Stomach (tissue), 9 donors: ENCODE measurements around the gene CFAP46. TPM values are rescaled to one million over a fixed set of nuclear protein-coding genes. Genes with fewer than 3 reads are reported as not detected.
"Not testable (repeated sequence)": the region's sequence is repeated elsewhere in the genome, so short reads cannot be mapped to it uniquely, and the experiment has no call there.

Experiments used
- DNase-seq, 2 donors: peaks; one replicate each; pipeline versions ENCODE4 v3.0.0 to v3.0.0-alpha.2; 2013 to 2019
- H3K27ac ChIP-seq, 5 donors: fragments of 200-600 bp in 4 of 5; sonication (generic) in 4 of 5; one replicate each; pipeline ENCODE4 v1.5.1; 2013 to 2019; ENCODE audit warnings: mild to moderate bottlenecking in 1 of 5, moderate library complexity in 1 of 5
- H3K27me3 ChIP-seq, 3 donors: fragments of 200-600 bp; sonication (generic); one replicate each; pipeline ENCODE4 v1.5.1; 2017 to 2019; ENCODE audit warnings: mixed run types in 1 of 3
- H3K36me3 ChIP-seq, 4 donors: fragments of 200-600 bp; sonication (generic); 1 replicate in 3 of 4; 2 replicates in 1 of 4; pipeline ENCODE4 v1.5.1; 2016 to 2019
- H3K4me1 ChIP-seq, 4 donors: fragments of 200-600 bp; sonication (generic); one replicate each; pipeline ENCODE4 v1.5.1; 2016 to 2019
- H3K4me3 ChIP-seq, 4 donors: fragments of 200-600 bp; sonication (generic) in 3 of 4; one replicate each; pipeline ENCODE4 v1.5.1; 2016 to 2019; ENCODE audit warnings: mild to moderate bottlenecking in 1 of 4
- H3K9me3 ChIP-seq, 4 donors: fragments of 200-600 bp; sonication (generic); one replicate each; pipeline ENCODE4 v1.5.1; 2016 to 2019
- EP300 ChIP-seq: sonication (generic); formaldehyde crosslinking; IDR thresholded peaks from one replicate; pipeline ENCODE4 v1.6.1; 2017; ENCODE audit warnings: antibody characterized with exemption
- POLR2A ChIP-seq, 4 donors: fragments of 450-650 bp; IDR thresholded peaks; one replicate each; pipeline ENCODE4 v1.6.1; 2016; ENCODE audit warnings: antibody characterized with exemption in 4 of 4, control low read depth in 2 of 4, mild to moderate bottlenecking in 1 of 4, moderate library complexity in 1 of 4
- POLR2AphosphoS5 ChIP-seq, 3 donors: sonication (generic); formaldehyde crosslinking; IDR thresholded peaks; one replicate each; pipeline ENCODE4 v1.6.1; 2016; ENCODE audit warnings: antibody characterized with exemption in 3 of 3
- WGBS, 5 donors: extraction: QIAGEN DNeasy Blood & Tissue Kit in 3 of 5; methylation state at CpG; one replicate each; pipeline versions ENCODE4 v1.1.5 to v1.1.7; 2013 to 2018; 5-methylcytosine and 5-hydroxymethylcytosine counted together
- intact Hi-C: fragments of 100-400 bp; cut with DNase I; formaldehyde crosslinking; loops from one replicate; pipeline ENCODE4 v1.15.1; 2023; ENCODE audit warnings: low total_unique reads
- polyA plus RNA-seq, 3 donors: library from polyadenylated mRNA; stranded (reverse); fragments of 200-250 nt; gene quantifications; one replicate each; pipeline ENCODE4 v1.2.3, GENCODE V29; 2013
- total RNA-seq, 5 donors: library from RNA; depleted of rRNA; stranded (reverse); fragments of >200 nt; gene quantifications; one replicate each; pipeline versions ENCODE4 v1.1.0 to v1.2.3, GENCODE V29; 2014 to 2016
- TF ChIP-seq, protein P1 (sequence below), 7 experiments: fragments of 450-650 bp in 4 of 7; fragments of 200-600 bp in 3 of 7; sonication (generic) in 3 of 7; IDR thresholded peaks; one replicate each; pipeline ENCODE4 v1.5.1; 2016 to 2019; ENCODE audit warnings: antibody characterized with exemption in 7 of 7, control low read depth in 2 of 7, mild to moderate bottlenecking in 1 of 7
- donor health status: healthy with polysubstance abuse.
- donor health status: Bipolar disorder and iron deficiency.
- donor health status: healthy.

The CFAP46 gene
- total and polyA plus RNA-seq, 8 donors: under 0.01 to 5.8 (median 1.8) TPM; not detected in 1

DNA sequence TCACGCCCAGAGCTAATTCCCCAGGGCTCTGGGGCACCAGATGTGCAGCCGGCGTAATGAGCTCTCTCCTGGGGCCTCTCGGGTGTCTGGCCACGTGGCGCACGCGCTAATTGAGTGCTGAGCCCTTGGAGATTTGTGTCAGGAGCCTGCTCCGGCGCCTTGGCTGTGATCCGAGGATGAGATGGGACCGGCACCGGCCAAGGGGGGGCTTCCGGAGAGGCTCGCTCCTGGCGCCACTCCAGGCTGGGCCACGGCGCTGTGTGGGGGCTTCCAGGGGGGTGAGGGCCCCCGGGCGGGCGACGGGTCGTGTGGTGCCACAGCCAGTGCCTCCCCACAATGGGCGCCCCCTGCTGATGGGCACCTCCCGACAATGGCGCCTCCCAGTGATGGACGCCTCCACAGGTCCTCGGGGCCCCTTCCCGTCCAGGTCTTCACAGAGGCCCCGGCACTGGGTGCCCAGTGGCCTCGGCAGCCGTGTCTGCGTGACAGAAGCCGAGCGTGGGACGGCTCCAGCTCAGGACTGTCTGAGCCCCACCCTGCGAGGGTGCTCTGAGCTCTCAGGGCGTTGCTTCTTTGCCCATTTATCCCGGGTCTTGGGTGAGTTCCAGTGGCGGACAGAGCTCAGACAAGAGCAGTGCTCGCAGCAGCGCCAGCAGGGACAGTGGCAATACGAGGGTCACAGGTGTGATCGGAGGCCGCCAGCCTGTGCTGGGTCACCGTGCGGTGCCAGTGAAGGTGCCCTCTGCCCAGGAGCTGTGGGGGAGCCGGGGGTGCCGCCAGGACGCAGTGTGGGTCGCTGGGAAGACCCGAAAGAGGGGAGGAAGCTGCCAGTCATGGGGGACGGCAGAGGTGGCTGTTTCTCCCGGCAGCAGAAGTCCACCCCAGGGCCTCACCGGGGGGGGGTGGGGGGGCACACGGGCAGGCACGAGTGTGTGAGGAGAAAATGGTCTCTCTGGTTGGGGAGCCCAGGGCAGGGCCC lies 148.2 kb downstream of the CFAP46 start:
- Histone ChIP-seq H3K27ac (no peak overlapping the region), H3K9me3 (no peaks in the 10 kb centered on the region), H3K4me3 (no peak overlapping the region), H3K4me1 (peaks cover 0 to 3% (median 0%) of the 10 kb centered on the region in 4 donors), H3K36me3 (no peaks in the 10 kb centered on the region), H3K27me3 (peaks cover 7 to 45% (median 12%) of the 10 kb centered on the region in 3 donors)
- no peak for DNase-seq
- intact Hi-C loops: no loop called here
- TF ChIP-seq EP300: no peak
- no peak for TF ChIP-seq POLR2AphosphoS5 (IDR thresholded peaks at IDR 0.05)
- TF ChIP-seq POLR2A (IDR thresholded peaks at IDR 0.05): no peak
- TF ChIP-seq, protein P1, sequence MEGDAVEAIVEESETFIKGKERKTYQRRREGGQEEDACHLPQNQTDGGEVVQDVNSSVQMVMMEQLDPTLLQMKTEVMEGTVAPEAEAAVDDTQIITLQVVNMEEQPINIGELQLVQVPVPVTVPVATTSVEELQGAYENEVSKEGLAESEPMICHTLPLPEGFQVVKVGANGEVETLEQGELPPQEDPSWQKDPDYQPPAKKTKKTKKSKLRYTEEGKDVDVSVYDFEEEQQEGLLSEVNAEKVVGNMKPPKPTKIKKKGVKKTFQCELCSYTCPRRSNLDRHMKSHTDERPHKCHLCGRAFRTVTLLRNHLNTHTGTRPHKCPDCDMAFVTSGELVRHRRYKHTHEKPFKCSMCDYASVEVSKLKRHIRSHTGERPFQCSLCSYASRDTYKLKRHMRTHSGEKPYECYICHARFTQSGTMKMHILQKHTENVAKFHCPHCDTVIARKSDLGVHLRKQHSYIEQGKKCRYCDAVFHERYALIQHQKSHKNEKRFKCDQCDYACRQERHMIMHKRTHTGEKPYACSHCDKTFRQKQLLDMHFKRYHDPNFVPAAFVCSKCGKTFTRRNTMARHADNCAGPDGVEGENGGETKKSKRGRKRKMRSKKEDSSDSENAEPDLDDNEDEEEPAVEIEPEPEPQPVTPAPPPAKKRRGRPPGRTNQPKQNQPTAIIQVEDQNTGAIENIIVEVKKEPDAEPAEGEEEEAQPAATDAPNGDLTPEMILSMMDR (IDR thresholded peaks at IDR 0.05): no peak
- WGBS, 5 donors: 62 to 73% (median 66%) methylated on average over 19 to 57 of the region's 57 CpGs

DNA sequence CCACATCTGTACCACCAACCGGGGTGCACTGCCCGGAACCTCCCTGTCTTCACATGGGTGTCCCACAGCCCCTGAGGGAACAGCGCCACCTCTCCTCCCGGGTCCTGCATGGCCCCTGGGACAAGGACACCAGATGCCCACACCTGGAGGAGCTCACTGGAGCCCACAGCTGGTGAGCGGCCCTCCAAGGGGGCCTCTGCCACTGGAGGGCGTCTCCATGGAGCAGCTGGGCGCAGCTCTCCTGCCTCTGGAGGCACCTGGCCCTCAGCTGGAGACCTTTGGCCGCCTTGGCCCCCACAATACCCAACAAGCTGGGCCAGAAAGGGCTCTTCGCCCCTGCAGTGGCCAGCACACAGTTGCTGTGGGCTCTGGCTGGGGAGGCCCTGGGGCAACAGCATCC lies 149.2 kb downstream of the CFAP46 start:
- Histone ChIP-seq H3K4me3 (no peak overlapping the region), H3K4me1 (peaks cover 5 to 11% (median 6%) of the 10 kb centered on the region in 4 donors), H3K36me3 (no peaks in the 10 kb centered on the region), H3K27me3 (peaks cover 16 to 54% (median 21%) of the 10 kb centered on the region in 3 donors), H3K27ac (no peak overlapping the region), H3K9me3 (no peaks in the 10 kb centered on the region)
- no peak for DNase-seq
- no peak for TF ChIP-seq POLR2A (IDR thresholded peaks at IDR 0.05)
- TF ChIP-seq, protein P1 (IDR thresholded peaks at IDR 0.05): no peak
- no peak for TF ChIP-seq POLR2AphosphoS5 (IDR thresholded peaks at IDR 0.05)
- no peak for TF ChIP-seq EP300
- WGBS, 5 donors: 87 to 95% (median 88%) methylated on average over 4 to 9 of the region's 9 CpGs
- intact Hi-C loops: no loop called here

DNA sequence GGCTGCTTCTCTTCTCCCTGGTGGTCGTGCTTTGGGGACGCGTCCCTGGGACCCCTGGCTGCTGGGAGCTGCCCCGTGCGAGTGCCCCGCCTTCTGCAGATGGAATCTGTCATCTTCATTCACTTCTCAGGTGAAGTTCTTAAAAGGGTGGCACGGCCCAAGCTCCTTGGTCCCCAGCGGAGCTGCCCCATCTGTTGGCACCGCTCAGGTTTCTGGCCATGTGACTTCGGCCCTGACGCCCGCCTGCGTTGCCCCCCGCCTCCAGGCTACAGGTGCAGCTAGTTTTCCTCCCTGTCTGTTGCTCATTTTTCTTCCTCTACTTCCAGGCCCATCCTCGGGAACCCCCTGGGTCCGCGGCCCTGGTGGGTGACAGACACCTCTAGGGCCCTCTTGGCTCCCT lies 149.6 kb downstream of the CFAP46 start:
- no peak for TF ChIP-seq POLR2AphosphoS5 (IDR thresholded peaks at IDR 0.05)
- TF ChIP-seq, protein P1 (IDR thresholded peaks at IDR 0.05): no peak
- TF ChIP-seq EP300: no peak
- no peak for TF ChIP-seq POLR2A (IDR thresholded peaks at IDR 0.05)
- intact Hi-C loops: no loop called here
- WGBS, 5 donors: 80 to 84% (median 83%) methylated on average over 10 to 17 of the region's 17 CpGs

DNA sequence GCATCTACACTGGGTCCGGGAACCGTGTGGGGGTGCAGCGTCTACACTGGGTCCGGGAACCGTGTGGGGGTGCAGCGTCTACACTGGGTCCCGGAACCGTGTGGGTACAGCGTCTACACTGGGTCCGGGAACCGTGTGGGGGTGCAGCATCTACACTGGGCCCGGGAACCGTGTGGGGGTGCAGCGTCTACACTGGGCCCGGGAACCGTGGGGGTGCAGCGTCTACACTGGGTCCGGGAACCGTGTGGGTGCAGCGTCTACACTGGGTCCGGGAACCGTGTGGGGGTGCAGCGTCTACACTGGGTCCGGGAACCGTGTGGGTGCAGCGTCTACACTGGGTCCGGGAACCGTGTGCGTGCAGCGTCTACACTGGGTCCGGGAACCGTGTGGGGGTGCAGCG lies 150.3 kb downstream of the CFAP46 start:
- H3K27ac ChIP-seq, intact Hi-C loops, H3K36me3 ChIP-seq, H3K4me3 ChIP-seq, H3K9me3 ChIP-seq, DNase-seq: not testable (repeated sequence)
- WGBS, 5 donors: 94 to 97% (median 95%) methylated on average over 20 to 33 of the region's 33 CpGs
- H3K4me1 ChIP-seq: peaks cover 16 to 22% (median 17%) of the 10 kb centered on the region in 4 donors
- peaks cover 27 to 66% (median 32%) of the 10 kb centered on the region in 3 donors for H3K27me3 ChIP-seq

More for the DNA sequence above, 149.6 kb downstream of the CFAP46 start:
- H3K36me3 ChIP-seq: no peaks in the 10 kb centered on the region
- H3K9me3 ChIP-seq: no peaks in the 10 kb centered on the region
- H3K4me1 ChIP-seq: peaks cover 9 to 15% (median 10%) of the 10 kb centered on the region in 4 donors
- H3K27ac ChIP-seq: no peak overlapping the region
- DNase-seq: no peak
- H3K4me3 ChIP-seq: no peak overlapping the region
- H3K27me3 ChIP-seq: peaks cover 20 to 59% (median 25%) of the 10 kb centered on the region in 3 donors
